NCI-H748 (cell line): Measurements from ENCODE around the gene PAXX.
"Not testable (repeated sequence)": the region's sequence is repeated elsewhere in the genome, so short reads cannot be mapped to it uniquely, and the experiment has no call there.

Experiments
- DNase-seq: peaks from one replicate; lab custom pipeline; 2025; ENCODE audit not compliant: unreplicated experiment; lab: John Stamatoyannopoulos, UW

Gene PAXX

DNA sequence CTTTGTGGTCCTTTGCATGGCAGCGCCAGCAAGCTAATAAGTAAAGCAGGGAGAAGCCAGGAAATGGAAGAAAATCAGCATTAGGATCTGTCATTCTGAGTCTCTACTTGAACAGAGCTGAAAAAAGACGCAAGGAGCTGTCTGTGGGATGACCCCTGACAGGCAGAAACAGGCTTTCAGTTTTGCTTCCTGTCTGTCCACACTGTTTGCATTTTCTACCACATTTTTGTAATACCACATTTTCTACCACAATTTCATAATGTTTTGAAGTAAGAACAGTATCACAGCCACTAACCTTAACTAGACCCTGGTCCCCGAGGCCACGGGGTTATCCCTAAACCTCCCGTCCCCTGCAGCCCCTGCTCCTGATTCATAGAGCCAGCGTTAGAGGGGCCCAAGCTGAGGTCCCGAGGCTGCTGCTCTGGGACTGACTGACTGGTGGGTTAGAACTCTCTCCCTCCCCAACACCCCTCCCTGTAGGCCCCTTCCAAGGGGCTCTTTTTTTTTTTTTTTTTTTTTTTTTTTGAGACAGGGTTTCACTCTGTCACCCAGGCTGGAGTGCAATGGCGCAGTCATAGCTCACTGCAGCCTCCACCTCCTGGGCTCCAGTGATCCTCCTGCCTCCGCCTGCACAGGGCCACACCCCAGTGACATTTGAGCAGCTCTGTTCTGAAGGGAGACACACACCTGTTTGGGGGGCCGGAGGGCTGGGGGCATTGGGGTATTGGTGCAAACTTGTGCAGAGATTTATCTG is 8.1 kb downstream of the PAXX start:
- no peak for DNase-seq

GRCh38 chr9:137001857-137002645 is 9.8 kb downstream of the PAXX start:
- DNase-seq: no peak

DNA sequence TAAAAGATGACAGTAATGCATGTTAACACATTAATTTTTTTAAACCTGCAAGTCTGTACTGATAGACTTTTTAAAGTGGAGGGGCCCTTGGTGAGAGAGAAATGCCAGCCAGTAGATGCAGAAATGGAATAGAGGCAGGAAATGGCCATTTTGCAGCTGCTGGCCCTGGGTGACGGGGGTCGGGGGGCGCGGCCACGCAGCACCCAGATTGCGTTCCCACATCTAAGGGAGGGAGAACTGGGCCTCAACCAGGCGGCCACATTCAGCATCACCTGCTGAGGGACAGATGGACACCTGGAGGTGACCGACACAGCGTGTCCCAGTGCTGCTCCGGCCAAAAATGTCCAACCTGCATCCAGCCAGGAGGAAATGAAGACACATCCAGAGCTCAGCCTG is 10.4 kb downstream of the PAXX start:
- no peak for DNase-seq

DNA sequence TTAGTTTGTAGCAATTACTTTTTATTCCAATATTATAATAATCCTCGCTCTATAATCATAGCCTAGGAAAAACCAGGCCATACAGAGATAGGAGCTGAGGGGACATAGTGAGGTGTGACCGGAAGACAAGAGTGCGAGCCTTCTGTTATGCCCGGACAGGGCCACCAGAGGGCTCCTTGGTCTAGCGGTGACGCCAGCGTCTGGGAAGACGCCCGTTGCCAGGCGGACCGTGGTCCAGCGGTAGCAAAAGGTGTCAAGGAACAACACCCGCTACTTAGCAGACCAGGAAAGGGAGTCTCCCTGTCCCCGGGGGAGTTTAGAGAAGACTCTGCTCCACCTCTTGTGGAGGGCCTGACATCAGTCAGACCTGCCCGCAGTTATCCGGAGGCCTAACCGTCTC is 12.1 kb downstream of the PAXX start:
- not testable (repeated sequence) for DNase-seq

DNA sequence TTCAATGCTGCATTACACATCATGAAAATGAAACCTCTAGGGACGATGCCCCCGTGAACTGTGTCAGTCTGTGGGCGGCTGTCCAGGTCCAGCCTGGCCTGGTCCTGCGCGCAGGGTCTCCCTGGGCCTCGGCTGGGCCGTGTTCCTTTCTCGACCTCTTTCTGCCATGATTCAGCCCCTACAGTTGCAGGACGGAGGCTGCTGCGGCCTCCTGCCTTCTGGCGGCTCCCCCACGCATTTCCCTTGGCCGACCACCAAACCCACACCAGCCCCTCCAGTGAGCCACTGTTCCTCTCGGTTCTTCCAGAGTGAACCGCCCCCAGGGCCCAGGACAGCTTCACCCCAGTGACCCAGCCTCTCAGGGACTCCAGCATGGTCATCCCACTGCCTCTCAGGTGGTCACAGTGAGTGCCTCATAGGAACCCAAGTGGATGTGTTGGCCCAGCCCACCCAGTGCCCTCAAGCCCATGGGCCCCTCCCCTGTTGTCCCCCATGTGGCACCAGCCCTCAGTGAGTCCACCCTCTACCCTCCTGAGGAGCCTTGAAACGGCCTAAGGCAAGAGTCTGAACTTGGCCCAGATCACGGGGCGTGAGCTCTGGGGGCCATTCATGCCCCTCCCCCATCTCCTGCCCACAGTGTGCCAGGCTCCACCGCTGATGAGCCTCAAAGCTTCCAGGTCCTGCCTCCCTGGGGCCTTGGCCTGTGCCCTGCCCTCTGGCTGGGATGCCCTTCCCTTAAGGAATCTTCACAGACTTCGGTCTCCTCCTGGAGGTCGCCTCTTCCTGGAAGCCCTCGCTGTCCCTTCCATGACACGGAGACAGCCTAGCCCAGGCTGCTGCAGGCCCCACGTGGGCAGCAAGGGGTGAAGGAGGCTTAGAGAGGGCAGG is 14.1 kb downstream of the PAXX start:
- DNase-seq: no peak

GRCh38 chr9:137007108-137007815 is 15.0 kb downstream of the PAXX start:
- DNase-seq: peak; percentile 46

- no peak for DNase-seq
Observed at GRCh38 chr9:137007816-137008270, 15.6 kb downstream of the PAXX start.

DNA sequence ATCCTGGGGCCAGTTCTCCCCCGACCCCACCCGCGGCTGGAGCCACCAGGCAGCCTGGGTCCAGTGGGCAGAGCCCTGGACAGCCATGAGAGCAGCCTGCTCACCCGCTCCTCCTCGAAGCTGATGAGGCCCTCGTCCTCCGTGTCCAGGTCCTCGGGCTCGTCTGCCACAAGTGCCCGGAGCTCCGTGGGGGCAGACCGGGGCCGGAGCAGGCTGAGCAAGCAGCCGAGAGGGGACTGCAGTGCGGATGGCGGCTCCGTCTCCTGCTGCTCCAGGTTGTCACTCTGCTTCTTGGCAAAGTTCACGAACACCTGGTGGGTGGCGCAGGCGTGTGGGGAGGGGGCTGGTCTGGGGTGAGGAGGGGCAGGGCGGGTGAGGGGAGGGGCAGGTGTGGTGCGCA is 16.1 kb downstream of the PAXX start:
- no peak for DNase-seq

DNA sequence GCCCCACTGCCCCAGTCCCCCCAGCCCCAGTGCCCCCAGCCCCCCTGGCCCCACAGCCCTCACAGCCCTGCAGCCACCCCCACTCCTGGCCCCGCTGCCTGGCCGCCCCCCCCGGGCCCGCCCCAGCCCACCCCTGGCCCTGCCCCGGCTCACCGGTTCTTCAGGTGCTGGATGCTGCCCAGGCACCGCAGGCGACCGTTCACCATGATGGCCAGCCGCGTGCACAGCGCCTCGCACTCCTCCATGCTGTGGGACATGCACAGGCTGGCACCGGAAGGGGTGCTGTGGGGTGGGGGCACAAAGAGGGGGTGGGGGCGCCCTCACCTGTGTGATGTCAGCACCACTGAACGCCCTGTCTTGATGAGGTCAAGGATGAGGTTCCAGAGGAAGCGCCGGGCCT is 17.0 kb downstream of the PAXX start:
- DNase-seq: no peak

- no peak for DNase-seq
Observed at GRCh38 chr9:137009938-137010732, 17.9 kb downstream of the PAXX start.

GRCh38 chr9:137011156-137011555 is 18.9 kb downstream of the PAXX start:
- DNase-seq: no peak

- DNase-seq: no peak
Observed at GRCh38 chr9:137011907-137012675, 19.9 kb downstream of the PAXX start.

GRCh38 chr9:137012694-137013570 is 20.7 kb downstream of the PAXX start:
- DNase-seq: no peak

GRCh38 chr9:137013571-137013940 is 21.3 kb downstream of the PAXX start:
- DNase-seq: no peak

GRCh38 chr9:137014166-137014565 is 21.9 kb downstream of the PAXX start:
- no peak for DNase-seq

DNA sequence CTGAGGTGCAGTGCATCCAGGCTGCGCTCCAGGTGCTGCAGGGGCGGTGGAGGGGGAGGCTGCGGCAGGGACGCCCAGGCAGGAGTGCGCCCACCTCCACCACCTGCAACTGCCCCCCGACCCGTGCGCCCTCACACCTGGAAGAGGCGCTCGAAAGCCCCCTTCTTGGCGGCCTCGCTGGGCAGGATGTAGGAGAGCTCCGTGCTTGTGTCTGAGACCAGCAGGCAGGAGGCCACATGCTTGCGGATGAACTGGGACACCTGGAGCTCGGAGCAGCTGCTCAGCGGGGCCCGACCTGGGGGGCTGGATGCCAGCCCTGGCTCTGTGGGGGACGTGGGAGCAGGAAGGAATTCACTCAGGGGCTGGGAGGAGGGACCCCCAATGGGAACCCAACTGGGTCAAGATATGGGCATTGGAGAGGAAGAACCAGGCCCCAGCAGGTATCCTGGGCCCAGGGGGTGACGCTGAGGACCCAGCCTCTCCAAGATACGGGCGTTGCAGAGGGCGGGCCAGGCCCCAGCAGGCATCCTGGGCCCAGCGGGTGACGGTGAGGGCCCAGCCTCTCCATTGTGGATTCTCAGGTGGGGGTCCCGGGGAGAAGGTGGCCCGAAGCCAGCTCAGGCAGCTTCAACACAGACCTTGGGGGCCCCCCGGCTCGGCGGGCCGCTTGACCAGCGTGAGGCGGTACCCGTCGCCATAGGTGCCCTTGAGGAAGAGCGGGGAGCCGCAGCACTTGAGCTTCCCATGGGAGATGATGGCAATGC is 22.7 kb downstream of the PAXX start:
- no peak for DNase-seq

GRCh38 chr9:137015540-137015930 is 23.3 kb downstream of the PAXX start:
- DNase-seq: no peak

GRCh38 chr9:137015976-137016375 is 23.8 kb downstream of the PAXX start:
- no peak for DNase-seq
